ENCODE results near the gene CCL25. TPM values are rescaled to one million over a fixed set of nuclear protein-coding genes. Genes with fewer than 3 reads are reported as not detected.
A peak's percentile ranks its signal among the peaks of the same experiment; 100 is the strongest.
"Not testable (repeated sequence)": the region's sequence is repeated elsewhere in the genome, so short reads cannot be mapped to it uniquely, and the experiment has no call there.

Gene CCL25
- total RNA-seq: not detected in 2 replicates

GRCh38 chr19:8052464-8052859 lies at the start of gene CCL25:
TSS of gene CCL25 (plus strand) at chr19:8052760. CDS start at chr19:8053050, 290 bp downstream.
- Mint-ChIP-seq H3K27me3 (ENCODE audit: insufficient read depth) (peaks cover 13% of the 10 kb centered on the region), H3K4me3 (no peak within 1 kb of the TSS), H3K36me3 (ENCODE audit: low read depth) (no peaks in the 10 kb centered on the region), H3K9me3 (no peaks in the 10 kb centered on the region), H3K27ac (peak within 1 kb of the TSS; percentile 75), H3K4me1 (ENCODE audit: low read depth) (peaks cover 17% of the 10 kb centered on the region)
- no peak for DNase-seq (ENCODE audit: low spot score)
- intact Hi-C loops (cut with micrococcal nuclease): loop anchor here (5.0 kb wide), 1 partner anchor 110 kb away; the partner anchor contains the start of gene TIMM44

DNA sequence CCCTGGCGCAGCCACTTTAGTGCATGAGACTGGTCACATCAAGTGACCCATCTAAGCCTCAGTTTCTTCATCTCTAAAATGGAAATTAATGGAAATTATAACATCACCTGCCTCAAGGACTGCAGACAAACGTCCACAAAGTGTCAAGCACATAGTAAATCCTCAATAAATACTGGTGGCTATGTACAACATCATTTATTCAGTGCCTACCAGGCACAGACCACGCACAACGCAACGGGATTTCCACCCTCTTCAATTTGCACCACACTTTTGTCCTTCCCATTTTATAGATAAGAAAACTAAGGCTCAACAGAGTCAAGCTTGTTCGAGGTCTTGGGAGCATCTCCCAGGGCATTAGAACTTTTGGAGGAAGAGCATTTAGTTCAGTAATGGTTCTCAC lies 48.6 kb upstream of the CCL25 start:
- H3K36me3 Mint-ChIP-seq (ENCODE audit: low read depth): peaks cover 15% of the 10 kb centered on the region
- no peaks in the 10 kb centered on the region for H3K27me3 Mint-ChIP-seq (ENCODE audit: insufficient read depth)
- peak overlapping the region; percentile 99 for H3K4me3 Mint-ChIP-seq
- H3K4me1 Mint-ChIP-seq (ENCODE audit: low read depth): peaks cover 34% of the 10 kb centered on the region
- H3K9me3 Mint-ChIP-seq: no peaks in the 10 kb centered on the region
- DNase-seq (ENCODE audit: low spot score): no peak
- intact Hi-C loops (cut with micrococcal nuclease): loop anchor here (5.0 kb wide), 1 partner anchor 318 kb away; the partner anchor contains the start of genes NDUFA7 and RPS28
- H3K27ac Mint-ChIP-seq: peak overlapping the region; percentile 94

- Mint-ChIP-seq H3K4me1 (ENCODE audit: low read depth) (peaks cover 34% of the 10 kb centered on the region), H3K9me3 (no peaks in the 10 kb centered on the region), H3K27ac (peak overlapping the region; percentile 94), H3K4me3 (peak overlapping the region; percentile 99), H3K36me3 (ENCODE audit: low read depth) (peaks cover 12% of the 10 kb centered on the region), H3K27me3 (ENCODE audit: insufficient read depth) (no peaks in the 10 kb centered on the region)
- intact Hi-C loops (cut with micrococcal nuclease): loop anchor here (1.0 to 5.0 kb wide), 2 partner anchors 45 to 317 kb away; partner anchors contain the start of genes NDUFA7 and RPS28
- DNase-seq (ENCODE audit: low spot score): no peak
These were observed 47.6 kb upstream of the CCL25 start for GRCh38 chr19:8004723-8005513.

- intact Hi-C loops (cut with micrococcal nuclease): loop anchor here (1.0 kb wide), 1 partner anchor 45 kb away; no protein-coding TSS in a partner anchor
- peak within 1 kb of the TSS; percentile 94 for H3K27ac Mint-ChIP-seq
- no peaks in the 10 kb centered on the region for H3K27me3 Mint-ChIP-seq (ENCODE audit: insufficient read depth)
- H3K4me3 Mint-ChIP-seq: peak within 1 kb of the TSS; percentile 99
- peaks cover 12% of the 10 kb centered on the region for H3K36me3 Mint-ChIP-seq (ENCODE audit: low read depth)
- no peaks in the 10 kb centered on the region for H3K9me3 Mint-ChIP-seq
- H3K4me1 Mint-ChIP-seq (ENCODE audit: low read depth): peaks cover 34% of the 10 kb centered on the region
- DNase-seq (ENCODE audit: low spot score): peak; percentile 91
These were observed 46.9 kb upstream of the CCL25 start, which contains the start of gene ELAVL1 for GRCh38 chr19:8005534-8006256. TSS of gene ELAVL1 (minus strand) at chr19:8005641. CDS start at chr19:7991815, 13,826 bp downstream.

- no peak overlapping the region for H3K27ac Mint-ChIP-seq
- H3K4me1 Mint-ChIP-seq (ENCODE audit: low read depth): peaks cover 5% of the 10 kb centered on the region
- no peaks in the 10 kb centered on the region for H3K27me3 Mint-ChIP-seq (ENCODE audit: insufficient read depth)
- H3K4me3 Mint-ChIP-seq: no peak overlapping the region
- no peaks in the 10 kb centered on the region for H3K9me3 Mint-ChIP-seq
- intact Hi-C loops (cut with micrococcal nuclease): loop anchor here (1.0 kb wide), 1 partner anchor 235 kb away; no protein-coding TSS in a partner anchor
- DNase-seq (ENCODE audit: low spot score): peak; percentile 21
- no peaks in the 10 kb centered on the region for H3K36me3 Mint-ChIP-seq (ENCODE audit: low read depth)
These were observed 34.8 kb upstream of the CCL25 start for GRCh38 chr19:8017808-8018207.

GRCh38 chr19:8020681-8021080 lies 31.9 kb upstream of the CCL25 start:
- Mint-ChIP-seq H3K4me1 (ENCODE audit: low read depth) (peaks cover 5% of the 10 kb centered on the region), H3K4me3 (no peak overlapping the region)

GRCh38 chr19:8021374-8021773 lies 31.2 kb upstream of the CCL25 start:
- intact Hi-C loops (cut with micrococcal nuclease): no loop called here
- H3K27ac Mint-ChIP-seq: no peak overlapping the region

More at GRCh38 chr19:8020681-8021080, 31.9 kb upstream of the CCL25 start:
- Mint-ChIP-seq H3K27me3 (ENCODE audit: insufficient read depth) (no peaks in the 10 kb centered on the region), H3K27ac (peak overlapping the region; percentile 21), H3K36me3 (ENCODE audit: low read depth) (no peaks in the 10 kb centered on the region), H3K9me3 (no peaks in the 10 kb centered on the region)
- intact Hi-C loops (cut with micrococcal nuclease): no loop called here
- no peak for DNase-seq (ENCODE audit: low spot score)

GRCh38 chr19:8022275-8022674 lies 30.3 kb upstream of the CCL25 start:
- H3K9me3 Mint-ChIP-seq: no peaks in the 10 kb centered on the region
- intact Hi-C loops (cut with micrococcal nuclease): no loop called here
- H3K36me3 Mint-ChIP-seq (ENCODE audit: low read depth): no peaks in the 10 kb centered on the region
- no peak overlapping the region for H3K4me3 Mint-ChIP-seq
- no peak overlapping the region for H3K27ac Mint-ChIP-seq
- no peaks in the 10 kb centered on the region for H3K27me3 Mint-ChIP-seq (ENCODE audit: insufficient read depth)
- no peak for DNase-seq (ENCODE audit: low spot score)
- H3K4me1 Mint-ChIP-seq (ENCODE audit: low read depth): peaks cover 3% of the 10 kb centered on the region

More at GRCh38 chr19:8021374-8021773, 31.2 kb upstream of the CCL25 start:
- Mint-ChIP-seq H3K9me3 (no peaks in the 10 kb centered on the region), H3K4me1 (ENCODE audit: low read depth) (peaks cover 5% of the 10 kb centered on the region), H3K27me3 (ENCODE audit: insufficient read depth) (no peaks in the 10 kb centered on the region), H3K4me3 (no peak overlapping the region), H3K36me3 (ENCODE audit: low read depth) (no peaks in the 10 kb centered on the region)
- DNase-seq (ENCODE audit: low spot score): no peak

- Mint-ChIP-seq H3K9me3 (no peaks in the 10 kb centered on the region), H3K36me3 (ENCODE audit: low read depth) (no peaks in the 10 kb centered on the region), H3K27ac (no peak overlapping the region), H3K4me1 (ENCODE audit: low read depth) (no peaks in the 10 kb centered on the region), H3K4me3 (no peak overlapping the region), H3K27me3 (ENCODE audit: insufficient read depth) (no peaks in the 10 kb centered on the region)
- intact Hi-C loops (cut with micrococcal nuclease): no loop called here
- DNase-seq (ENCODE audit: low spot score): no peak
These were observed 29.2 kb upstream of the CCL25 start for GRCh38 chr19:8023371-8023770.

DNA sequence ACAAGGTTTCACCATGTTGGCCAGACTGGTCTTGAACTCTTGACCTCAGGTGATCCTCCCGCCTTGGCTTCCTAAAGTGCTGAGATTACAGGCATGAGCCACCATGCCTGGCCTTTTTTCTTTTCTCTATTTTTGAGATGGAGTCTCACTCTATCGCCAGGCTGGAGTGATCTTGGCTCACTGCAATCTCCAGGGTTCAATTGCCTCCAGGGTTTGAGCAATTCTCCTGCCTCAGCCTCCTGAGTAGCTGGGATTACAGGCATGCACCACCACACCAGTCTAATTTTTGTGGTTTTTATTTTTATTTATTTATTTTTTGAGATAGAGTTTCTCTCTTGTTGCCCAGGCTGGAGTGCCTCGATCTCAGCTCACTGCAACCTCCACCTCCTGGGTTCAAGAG lies 28.3 kb upstream of the CCL25 start:
- H3K4me3 Mint-ChIP-seq; H3K9me3 Mint-ChIP-seq; H3K27me3 Mint-ChIP-seq (ENCODE audit: insufficient read depth); H3K27ac Mint-ChIP-seq; H3K36me3 Mint-ChIP-seq (ENCODE audit: low read depth); intact Hi-C loops (cut with micrococcal nuclease); DNase-seq (ENCODE audit: low spot score); H3K4me1 Mint-ChIP-seq (ENCODE audit: low read depth): not testable (repeated sequence)

- Mint-ChIP-seq H3K4me3 (no peak overlapping the region), H3K9me3 (no peaks in the 10 kb centered on the region), H3K36me3 (ENCODE audit: low read depth) (no peaks in the 10 kb centered on the region), H3K27me3 (ENCODE audit: insufficient read depth) (no peaks in the 10 kb centered on the region), H3K27ac (no peak overlapping the region), H3K4me1 (ENCODE audit: low read depth) (no peaks in the 10 kb centered on the region)
- DNase-seq (ENCODE audit: low spot score): no peak
- intact Hi-C loops (cut with micrococcal nuclease): no loop called here
These were observed 27.2 kb upstream of the CCL25 start for GRCh38 chr19:8025316-8025715.

- H3K4me3 Mint-ChIP-seq: no peak overlapping the region
- H3K4me1 Mint-ChIP-seq (ENCODE audit: low read depth): no peaks in the 10 kb centered on the region
- intact Hi-C loops (cut with micrococcal nuclease): no loop called here
- H3K9me3 Mint-ChIP-seq: no peaks in the 10 kb centered on the region
- no peak for DNase-seq (ENCODE audit: low spot score)
- H3K36me3 Mint-ChIP-seq (ENCODE audit: low read depth): no peaks in the 10 kb centered on the region
- no peak overlapping the region for H3K27ac Mint-ChIP-seq
- peaks cover 3% of the 10 kb centered on the region for H3K27me3 Mint-ChIP-seq (ENCODE audit: insufficient read depth)
These were observed 23.5 kb upstream of the CCL25 start for GRCh38 chr19:8028951-8029491.

Data from activated T-helper 1 cell treated with anti-CD3 and anti-CD28 coated beads, Interleukin-12 subunit alpha, Interleukin-12 subunit beta, Interleukin-2, Interleukin-4 antibody, amounts not matched to agents 30 ng/mL and 10 ng/mL and 1 ng/mL, durations not matched to agents 14 hours and 24 hours and 36 hours (primary cell).